K562 (cell line): ENCODE measurements around the gene LRRC25. TPM values are rescaled to one million over a fixed set of nuclear protein-coding genes. Genes with fewer than 3 reads are reported as not detected.

Experiments used
- BHLHE40 ChIP-seq: IDR thresholded peaks from 2 replicates; pipeline ENCODE4 v1.6.1; 2011; ENCODE audit warnings: low read length, improper control_type of control experiment
- CREB1 ChIP-seq, 2 experiments: sonication (generic) in 1 of 2; formaldehyde crosslinking in 1 of 2; IDR thresholded peaks; 2 replicates each; pipeline versions ENCODE4 v1.6.1 to v1.8.0; 2012 to 2022; ENCODE audit warnings: inconsistent platforms in 1 of 2, mild to moderate bottlenecking in 1 of 2, missing genetic modification reagents in 1 of 2, moderate library complexity in 1 of 2
- RBM39 ChIP-seq: fragments of 200-400 bp; formaldehyde crosslinking; optimal IDR thresholded peaks from 2 replicates; pipeline ENCODE3; 2018; ENCODE audit warnings: low read depth, low read length
- SMAD4 ChIP-seq: fragments of 250-450 bp; sonication (Bioruptor Pico); conservative IDR thresholded peaks from 2 replicates; pipeline ENCODE4 v1.8.0; 2021; ENCODE audit warnings: inconsistent platforms, mild to moderate bottlenecking, moderate library complexity
- TCFL5 ChIP-seq: fragments of 250-450 bp; sonication (Bioruptor Pico); conservative IDR thresholded peaks from 2 replicates; pipeline ENCODE4 v1.6.1; 2021; ENCODE audit warnings: mild to moderate bottlenecking, moderate library complexity, matching md5 sums
- ZNF347 ChIP-seq: fragments of 450-650 bp; formaldehyde crosslinking; IDR thresholded peaks from 2 replicates; pipeline ENCODE4 v1.4.0; 2020; ENCODE audit warnings: low read depth, mild to moderate bottlenecking, moderate library complexity
- ZNF57 ChIP-seq: fragments of 450-650 bp; formaldehyde crosslinking; IDR thresholded peaks from 2 replicates; pipeline ENCODE4 v1.4.0; 2020; ENCODE audit warnings: mild to moderate bottlenecking, moderate library complexity
- polyA plus RNA-seq, 8 experiments: library from polyadenylated mRNA; depleted of rRNA in 4 of 8; stranded (reverse) in 5 of 8; unstranded in 3 of 8; fragments of >200 nt; fragmentation: Nextera tagmentation in 2 of 8; fragmentation: Illumina TruSeq in 1 of 8; extraction: Ambion mirVana in 2 of 8; extraction: Trizol in 1 of 8; gene quantifications; 2 replicates each; pipeline versions ENCODE4 v1.2.1 to v1.2.3, GENCODE V29; 2011 to 2014; ENCODE audit warnings: inconsistent platforms in 1 of 8, missing spikeins in 1 of 8
- total RNA-seq, 7 experiments: library from RNA; depleted of rRNA in 6 of 7; stranded (reverse); fragments of >200 nt in 6 of 7; fragmentation: Illumina TruSeq in 2 of 7; extraction: Trizol in 2 of 7; gene quantifications; 2 replicates each; pipeline versions ENCODE4 v1.2.1 to v1.2.3, GENCODE V29; 2011 to 2021; ENCODE audit warnings: low replicate concordance in 1 of 7
- TF ChIP-seq, protein P1 (sequence below), 2 experiments: fragments of 450-650 bp in 1 of 2; sonication (generic) in 1 of 2; formaldehyde crosslinking in 1 of 2; IDR thresholded peaks; 2 replicates each; pipeline versions ENCODE4 v1.7.1 to v1.9.0; 2016 to 2022; ENCODE audit warnings: inconsistent platforms in 1 of 2, mild to moderate bottlenecking in 1 of 2, missing genetic modification reagents in 1 of 2
- TF ChIP-seq, protein P2 (sequence below): fragments of 150-350 bp; IDR thresholded peaks from 2 replicates; pipeline ENCODE4 v1.6.1; 2014; ENCODE audit warnings: low read depth, mild to moderate bottlenecking, low read length, borderline replicate concordance
- TF ChIP-seq, protein P3 (sequence below): sonication (generic); formaldehyde crosslinking; IDR thresholded peaks from 2 replicates; pipeline ENCODE4 v1.8.1; 2023; ENCODE audit warnings: mild to moderate bottlenecking, missing genetic modification reagents
- TF ChIP-seq, protein P4 (sequence below): fragments of 250-450 bp; sonication (Bioruptor Pico); IDR thresholded peaks from 2 replicates; pipeline ENCODE4 v1.8.0; 2021; ENCODE audit warnings: borderline replicate concordance, mild to moderate bottlenecking, moderate library complexity; ENCODE audit not compliant: poor library complexity, severe bottlenecking

The LRRC25 gene
- total and polyA plus RNA-seq, 9 of the 15 experiments (the other 6 are each of a cell fraction or from before 2014, with no cell fraction given), result 0.07 to 0.36 (median 0.10) TPM; not detected in 3

DNA sequence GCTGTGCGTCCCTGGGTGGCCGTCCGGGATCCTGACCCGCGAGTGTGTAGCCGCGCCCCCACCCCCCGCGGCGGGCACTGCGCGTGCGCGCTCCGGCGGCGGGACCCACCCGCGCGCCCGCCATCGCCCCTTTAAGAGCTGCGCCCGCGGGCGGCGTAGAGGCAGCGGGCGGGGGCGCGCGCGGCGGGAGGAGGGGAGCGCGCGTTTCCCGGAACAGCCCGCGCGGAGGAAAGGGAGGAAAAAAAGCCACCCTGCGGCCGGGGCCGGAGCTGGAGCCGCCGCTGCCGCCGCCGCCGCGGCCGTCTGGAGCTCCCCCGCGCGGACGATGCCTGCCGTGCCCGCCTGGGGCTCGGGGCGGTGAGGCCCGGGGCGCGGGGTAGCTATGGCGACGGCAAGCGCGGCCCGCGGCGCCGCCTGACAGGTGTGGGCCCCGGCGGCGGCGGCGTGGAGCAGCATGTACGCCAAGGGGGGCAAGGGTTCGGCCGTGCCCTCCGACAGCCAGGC is 21.8 kb upstream of the LRRC25 start, which contains the start of gene SSBP4 (continued):
- TF ChIP-seq, protein P1, sequence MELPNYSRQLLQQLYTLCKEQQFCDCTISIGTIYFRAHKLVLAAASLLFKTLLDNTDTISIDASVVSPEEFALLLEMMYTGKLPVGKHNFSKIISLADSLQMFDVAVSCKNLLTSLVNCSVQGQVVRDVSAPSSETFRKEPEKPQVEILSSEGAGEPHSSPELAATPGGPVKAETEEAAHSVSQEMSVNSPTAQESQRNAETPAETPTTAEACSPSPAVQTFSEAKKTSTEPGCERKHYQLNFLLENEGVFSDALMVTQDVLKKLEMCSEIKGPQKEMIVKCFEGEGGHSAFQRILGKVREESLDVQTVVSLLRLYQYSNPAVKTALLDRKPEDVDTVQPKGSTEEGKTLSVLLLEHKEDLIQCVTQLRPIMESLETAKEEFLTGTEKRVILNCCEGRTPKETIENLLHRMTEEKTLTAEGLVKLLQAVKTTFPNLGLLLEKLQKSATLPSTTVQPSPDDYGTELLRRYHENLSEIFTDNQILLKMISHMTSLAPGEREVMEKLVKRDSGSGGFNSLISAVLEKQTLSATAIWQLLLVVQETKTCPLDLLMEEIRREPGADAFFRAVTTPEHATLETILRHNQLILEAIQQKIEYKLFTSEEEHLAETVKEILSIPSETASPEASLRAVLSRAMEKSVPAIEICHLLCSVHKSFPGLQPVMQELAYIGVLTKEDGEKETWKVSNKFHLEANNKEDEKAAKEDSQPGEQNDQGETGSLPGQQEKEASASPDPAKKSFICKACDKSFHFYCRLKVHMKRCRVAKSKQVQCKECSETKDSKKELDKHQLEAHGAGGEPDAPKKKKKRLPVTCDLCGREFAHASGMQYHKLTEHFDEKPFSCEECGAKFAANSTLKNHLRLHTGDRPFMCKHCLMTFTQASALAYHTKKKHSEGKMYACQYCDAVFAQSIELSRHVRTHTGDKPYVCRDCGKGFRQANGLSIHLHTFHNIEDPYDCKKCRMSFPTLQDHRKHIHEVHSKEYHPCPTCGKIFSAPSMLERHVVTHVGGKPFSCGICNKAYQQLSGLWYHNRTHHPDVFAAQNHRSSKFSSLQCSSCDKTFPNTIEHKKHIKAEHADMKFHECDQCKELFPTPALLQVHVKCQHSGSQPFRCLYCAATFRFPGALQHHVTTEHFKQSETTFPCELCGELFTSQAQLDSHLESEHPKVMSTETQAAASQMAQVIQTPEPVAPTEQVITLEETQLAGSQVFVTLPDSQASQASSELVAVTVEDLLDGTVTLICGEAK (IDR thresholded peaks at IDR 0.05), result no peak; the same call in 1 of the 2 replicates
- TF ChIP-seq, protein P1 (CRISPR knock-in tag; IDR thresholded peaks at IDR 0.05), result no peak
- TF ChIP-seq ZNF57 (CRISPR knock-in tag) (no peak), TCFL5 (CRISPR knock-in tag) (no peak), SMAD4 (CRISPR knock-in tag) (peak; percentile 94), BHLHE40 (no peak), CREB1 (IDR thresholded peaks at IDR 0.05) (no peak), CREB1 (CRISPR knock-in tag; IDR thresholded peaks at IDR 0.05) (0 out of 2 replicates have a peak, but pooled peaks have one; percentile 10), RBM39 (no peak), ZNF347 (no peak)
- TF ChIP-seq, protein P2, sequence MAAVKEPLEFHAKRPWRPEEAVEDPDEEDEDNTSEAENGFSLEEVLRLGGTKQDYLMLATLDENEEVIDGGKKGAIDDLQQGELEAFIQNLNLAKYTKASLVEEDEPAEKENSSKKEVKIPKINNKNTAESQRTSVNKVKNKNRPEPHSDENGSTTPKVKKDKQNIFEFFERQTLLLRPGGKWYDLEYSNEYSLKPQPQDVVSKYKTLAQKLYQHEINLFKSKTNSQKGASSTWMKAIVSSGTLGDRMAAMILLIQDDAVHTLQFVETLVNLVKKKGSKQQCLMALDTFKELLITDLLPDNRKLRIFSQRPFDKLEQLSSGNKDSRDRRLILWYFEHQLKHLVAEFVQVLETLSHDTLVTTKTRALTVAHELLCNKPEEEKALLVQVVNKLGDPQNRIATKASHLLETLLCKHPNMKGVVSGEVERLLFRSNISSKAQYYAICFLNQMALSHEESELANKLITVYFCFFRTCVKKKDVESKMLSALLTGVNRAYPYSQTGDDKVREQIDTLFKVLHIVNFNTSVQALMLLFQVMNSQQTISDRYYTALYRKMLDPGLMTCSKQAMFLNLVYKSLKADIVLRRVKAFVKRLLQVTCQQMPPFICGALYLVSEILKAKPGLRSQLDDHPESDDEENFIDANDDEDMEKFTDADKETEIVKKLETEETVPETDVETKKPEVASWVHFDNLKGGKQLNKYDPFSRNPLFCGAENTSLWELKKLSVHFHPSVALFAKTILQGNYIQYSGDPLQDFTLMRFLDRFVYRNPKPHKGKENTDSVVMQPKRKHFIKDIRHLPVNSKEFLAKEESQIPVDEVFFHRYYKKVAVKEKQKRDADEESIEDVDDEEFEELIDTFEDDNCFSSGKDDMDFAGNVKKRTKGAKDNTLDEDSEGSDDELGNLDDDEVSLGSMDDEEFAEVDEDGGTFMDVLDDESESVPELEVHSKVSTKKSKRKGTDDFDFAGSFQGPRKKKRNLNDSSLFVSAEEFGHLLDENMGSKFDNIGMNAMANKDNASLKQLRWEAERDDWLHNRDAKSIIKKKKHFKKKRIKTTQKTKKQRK, result no peak
- TF ChIP-seq, protein P3, sequence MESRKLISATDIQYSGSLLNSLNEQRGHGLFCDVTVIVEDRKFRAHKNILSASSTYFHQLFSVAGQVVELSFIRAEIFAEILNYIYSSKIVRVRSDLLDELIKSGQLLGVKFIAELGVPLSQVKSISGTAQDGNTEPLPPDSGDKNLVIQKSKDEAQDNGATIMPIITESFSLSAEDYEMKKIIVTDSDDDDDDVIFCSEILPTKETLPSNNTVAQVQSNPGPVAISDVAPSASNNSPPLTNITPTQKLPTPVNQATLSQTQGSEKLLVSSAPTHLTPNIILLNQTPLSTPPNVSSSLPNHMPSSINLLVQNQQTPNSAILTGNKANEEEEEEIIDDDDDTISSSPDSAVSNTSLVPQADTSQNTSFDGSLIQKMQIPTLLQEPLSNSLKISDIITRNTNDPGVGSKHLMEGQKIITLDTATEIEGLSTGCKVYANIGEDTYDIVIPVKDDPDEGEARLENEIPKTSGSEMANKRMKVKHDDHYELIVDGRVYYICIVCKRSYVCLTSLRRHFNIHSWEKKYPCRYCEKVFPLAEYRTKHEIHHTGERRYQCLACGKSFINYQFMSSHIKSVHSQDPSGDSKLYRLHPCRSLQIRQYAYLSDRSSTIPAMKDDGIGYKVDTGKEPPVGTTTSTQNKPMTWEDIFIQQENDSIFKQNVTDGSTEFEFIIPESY (CRISPR knock-in tag), result peak; percentile 87
- TF ChIP-seq, protein P4, sequence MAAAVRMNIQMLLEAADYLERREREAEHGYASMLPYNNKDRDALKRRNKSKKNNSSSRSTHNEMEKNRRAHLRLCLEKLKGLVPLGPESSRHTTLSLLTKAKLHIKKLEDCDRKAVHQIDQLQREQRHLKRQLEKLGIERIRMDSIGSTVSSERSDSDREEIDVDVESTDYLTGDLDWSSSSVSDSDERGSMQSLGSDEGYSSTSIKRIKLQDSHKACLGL (CRISPR knock-in tag), result peak; percentile 7
